NCI-H2196 (cell line): Measurements from ENCODE around the gene SUGCT.
"Not testable (repeated sequence)": the region's sequence is repeated elsewhere in the genome, so short reads cannot be mapped to it uniquely, and the experiment has no call there.

Experiments used
- DNase-seq: peaks from one replicate; lab custom pipeline; 2025; ENCODE audit not compliant: unreplicated experiment; lab: John Stamatoyannopoulos, UW

The SUGCT gene

DNA sequence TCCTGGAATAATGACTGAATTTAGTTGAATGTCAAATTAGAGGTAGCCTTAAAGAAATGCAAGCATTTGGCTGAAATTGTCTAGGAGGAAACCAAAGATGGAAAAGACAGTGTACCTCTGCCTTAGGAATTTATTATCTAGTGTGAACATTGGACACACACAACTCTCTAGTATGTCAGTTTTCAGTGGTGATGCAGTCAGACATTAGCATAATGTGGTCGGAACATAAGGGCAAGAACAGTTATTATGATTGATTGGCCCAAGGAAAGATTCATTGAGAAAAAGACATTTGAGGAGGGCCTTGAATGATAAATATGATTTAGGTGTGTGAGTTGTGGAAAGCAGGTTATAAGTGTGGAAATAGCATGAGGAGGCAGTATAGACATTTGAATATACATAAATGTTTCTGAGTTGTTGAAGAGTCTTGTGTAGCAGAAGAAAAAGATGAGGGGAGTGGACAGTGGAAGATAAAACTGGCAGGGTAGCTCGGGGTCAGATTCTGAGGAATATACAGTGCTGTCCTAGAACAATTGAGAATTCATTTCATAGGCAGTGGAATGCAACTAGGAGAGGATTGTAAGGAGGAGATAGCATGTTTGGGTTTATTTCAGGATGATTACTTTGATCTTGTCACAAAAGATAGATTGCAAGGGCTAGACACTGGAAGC is 414.7 kb downstream of the SUGCT start:
- no peak for DNase-seq

DNA sequence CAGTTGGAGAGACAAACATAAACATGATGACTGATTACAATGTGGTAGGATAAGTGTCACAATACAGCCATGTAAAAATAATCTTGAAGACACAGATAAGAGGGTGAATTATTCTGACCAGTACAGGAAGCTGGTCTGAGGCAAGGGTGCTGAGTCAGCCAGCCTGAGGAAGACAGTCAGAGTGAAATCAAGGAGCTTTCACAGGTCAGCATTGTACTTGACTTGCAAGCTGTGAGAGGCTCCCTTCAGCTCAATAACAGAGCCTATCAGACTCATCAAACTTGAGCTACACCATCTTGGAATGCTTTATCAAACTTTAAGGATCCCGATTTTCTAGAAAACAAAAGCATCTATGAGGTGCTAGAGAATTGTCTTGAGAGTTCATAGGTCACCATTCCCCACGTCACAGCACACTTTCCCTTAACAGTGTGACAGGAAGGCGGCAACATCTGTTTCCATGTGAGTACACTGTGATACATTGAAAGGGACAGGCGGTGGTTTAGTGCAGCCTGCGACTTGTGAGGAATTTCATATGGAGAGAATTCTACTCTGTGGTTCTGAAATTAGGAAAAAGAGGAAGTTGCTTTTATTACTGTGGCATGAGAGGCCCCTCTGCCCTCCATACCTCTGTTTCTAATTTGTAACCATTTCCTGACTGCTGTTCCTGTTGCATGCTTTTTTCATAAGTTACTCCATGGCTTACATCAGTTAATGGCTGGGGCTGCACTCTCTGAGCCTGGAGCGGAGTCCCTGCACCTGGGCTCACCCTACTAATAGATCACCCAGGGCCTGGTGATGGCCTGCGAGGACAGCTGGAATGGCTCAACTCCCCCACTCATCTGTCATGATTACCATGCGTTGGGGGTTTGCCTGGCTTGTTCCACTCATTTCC is 417.1 kb downstream of the SUGCT start:
- DNase-seq = no peak

DNA sequence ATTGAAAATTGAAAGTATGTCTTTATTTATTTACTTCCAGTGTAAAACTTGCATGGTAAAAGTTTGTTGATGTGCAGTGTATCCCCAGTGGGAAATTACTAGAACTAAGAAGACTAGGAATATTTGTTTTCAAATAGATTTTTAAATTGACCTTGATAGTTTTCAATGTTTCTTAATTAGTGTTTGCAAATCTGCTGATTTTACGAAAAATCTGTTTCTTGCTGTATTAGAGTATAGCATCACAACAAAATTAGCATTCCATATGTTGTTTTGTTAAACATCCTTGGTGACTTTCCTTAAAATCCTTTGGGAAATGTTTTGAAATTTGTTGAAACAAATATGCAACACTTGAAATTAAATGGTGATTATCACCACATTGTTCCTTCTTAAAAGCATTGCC is 425.9 kb downstream of the SUGCT start:
- no peak for DNase-seq

DNA sequence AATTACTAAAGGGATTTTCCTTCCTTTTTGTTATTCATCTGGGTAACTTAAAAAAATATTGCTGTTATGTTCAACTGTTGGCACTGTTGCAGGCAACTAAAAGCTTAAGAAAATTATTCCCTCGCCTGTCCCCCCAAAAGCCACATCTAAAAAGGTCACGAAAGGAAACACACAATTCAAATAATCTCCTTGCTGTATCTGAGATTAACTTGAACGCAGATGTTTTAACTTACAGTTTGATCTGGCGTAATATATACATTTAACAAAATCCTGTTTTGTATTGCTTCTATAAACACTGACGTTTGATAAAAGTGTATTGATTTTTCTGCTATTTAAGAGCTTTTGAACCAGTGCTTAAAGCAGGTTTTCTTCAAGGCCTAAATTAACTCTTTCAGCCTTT is 432.1 kb downstream of the SUGCT start:
- DNase-seq = no peak

- DNase-seq = no peak
Measured at GRCh38 chr7:40569326-40569725, 434.5 kb downstream of the SUGCT start.

DNA sequence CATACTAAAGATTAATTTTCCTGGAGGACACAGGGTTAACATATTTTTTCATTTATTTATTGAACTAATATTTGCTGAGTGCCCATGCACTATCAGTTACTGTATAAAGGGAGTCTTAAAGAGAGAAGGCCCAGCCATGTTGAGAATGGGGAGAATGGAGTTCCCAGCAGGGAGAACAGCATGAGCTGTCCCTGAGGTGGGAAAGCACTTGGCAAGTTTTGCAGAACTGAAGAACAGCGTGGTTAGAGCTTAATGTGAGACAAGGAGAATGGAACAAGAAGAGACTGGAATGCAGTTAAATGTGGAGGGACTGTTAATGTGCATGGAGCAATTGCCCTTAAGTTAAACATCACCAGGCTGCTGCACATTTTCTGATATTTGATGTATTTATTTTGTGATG is 435.4 kb downstream of the SUGCT start:
- DNase-seq = no peak

- DNase-seq = no peak
Measured at GRCh38 chr7:40571796-40572195, 437.0 kb downstream of the SUGCT start.

GRCh38 chr7:40572810-40573465 is 438.1 kb downstream of the SUGCT start:
- no peak for DNase-seq

DNA sequence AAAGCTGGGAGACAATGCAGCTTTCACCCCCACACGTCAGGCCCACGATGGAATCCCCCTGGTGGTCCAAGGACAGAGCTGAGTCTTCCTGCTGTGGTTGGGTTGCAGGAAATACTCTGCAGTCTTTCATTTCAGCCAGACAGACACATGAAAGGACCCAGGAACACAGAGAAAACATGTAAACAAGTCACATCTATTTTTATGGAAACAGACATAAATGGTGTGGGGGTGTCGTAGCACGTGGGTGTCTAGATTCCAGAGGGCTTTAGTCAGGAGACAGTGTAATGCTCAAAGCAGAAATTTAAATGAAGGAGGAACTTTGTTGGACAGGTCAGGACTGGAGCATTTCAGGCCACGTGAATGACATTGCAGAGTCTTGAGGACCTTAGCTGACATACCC is 444.6 kb downstream of the SUGCT start:
- DNase-seq = no peak

DNA sequence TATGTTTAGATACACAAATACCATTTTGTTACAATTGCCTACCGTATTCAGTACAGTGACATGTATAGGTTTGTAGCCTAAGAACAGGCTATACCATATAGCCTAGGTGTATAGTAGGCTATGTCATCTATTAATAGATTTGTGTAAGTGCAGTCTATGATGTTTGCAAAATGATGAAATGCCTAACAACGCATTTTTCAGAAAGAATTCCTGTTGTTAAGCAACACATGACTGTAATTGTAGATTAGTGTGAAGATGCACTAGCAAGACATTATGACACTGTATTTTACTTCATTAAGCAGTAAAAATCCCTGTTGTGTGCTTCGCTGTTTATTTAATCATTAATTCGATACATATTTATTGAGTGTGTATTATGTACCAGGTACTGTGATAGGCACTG is 446.0 kb downstream of the SUGCT start:
- no peak for DNase-seq

DNA sequence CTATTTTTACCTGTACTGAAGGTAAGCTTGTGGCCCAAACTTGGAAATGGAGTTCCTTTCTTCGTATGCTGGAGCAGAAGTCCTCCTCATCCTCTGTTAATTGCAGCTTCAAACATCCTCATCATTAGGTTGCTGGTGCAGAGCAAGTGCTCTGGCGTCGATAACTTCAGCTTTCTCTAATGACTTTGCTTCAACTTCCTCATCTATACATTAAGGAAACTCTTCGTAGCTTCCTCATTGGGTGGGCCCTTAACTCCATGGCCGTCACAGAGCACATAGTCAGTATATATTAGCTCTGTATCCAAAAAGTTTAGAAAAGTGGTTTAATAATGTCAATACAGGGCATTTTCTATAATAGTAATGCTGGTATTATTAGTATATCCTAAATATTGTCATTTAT is 447.7 kb downstream of the SUGCT start:
- DNase-seq = no peak

- DNase-seq = no peak
Measured at GRCh38 chr7:40583667-40584444, 449.1 kb downstream of the SUGCT start.

- no peak for DNase-seq
Measured at GRCh38 chr7:40584667-40585433, 450.0 kb downstream of the SUGCT start.

- DNase-seq = no peak
Measured at GRCh38 chr7:40586197-40586596, 451.4 kb downstream of the SUGCT start.

DNA sequence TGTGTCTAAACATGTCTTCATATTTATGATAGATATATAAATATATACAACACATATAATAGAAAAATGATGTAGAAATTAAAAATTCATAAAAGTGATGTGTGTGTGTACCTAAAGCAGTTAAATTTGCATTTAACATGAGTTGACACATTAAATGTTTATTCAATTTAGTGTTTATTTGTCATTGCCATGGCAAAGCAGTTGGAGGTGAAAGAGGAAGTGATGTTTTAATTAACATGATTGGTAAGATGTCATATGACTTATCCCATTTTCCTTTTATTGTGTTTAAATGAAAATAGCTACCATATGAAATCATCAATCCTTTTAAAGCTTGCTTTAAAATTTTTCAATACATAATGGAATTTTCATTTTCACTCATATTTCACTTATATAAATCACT is 452.6 kb downstream of the SUGCT start:
- DNase-seq = no peak

DNA sequence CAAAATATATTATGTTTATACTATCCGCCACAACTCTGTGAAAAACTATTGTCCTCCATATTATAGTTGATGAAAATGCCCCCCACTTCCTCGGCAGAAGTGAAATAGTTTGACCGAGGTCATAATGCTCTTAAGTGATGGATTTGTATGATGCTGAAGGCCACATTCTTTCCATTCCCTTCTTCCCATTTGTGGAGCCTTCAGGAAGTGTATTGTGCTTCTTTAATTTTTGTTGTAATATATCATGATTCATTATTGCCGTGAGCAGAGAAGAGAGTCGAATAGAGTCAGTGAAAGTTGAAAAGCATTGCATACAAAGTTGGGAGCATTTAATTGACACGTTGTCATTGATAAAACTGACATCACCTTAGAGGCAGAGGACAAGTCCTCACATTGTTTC is 460.3 kb downstream of the SUGCT start:
- DNase-seq = no peak

DNA sequence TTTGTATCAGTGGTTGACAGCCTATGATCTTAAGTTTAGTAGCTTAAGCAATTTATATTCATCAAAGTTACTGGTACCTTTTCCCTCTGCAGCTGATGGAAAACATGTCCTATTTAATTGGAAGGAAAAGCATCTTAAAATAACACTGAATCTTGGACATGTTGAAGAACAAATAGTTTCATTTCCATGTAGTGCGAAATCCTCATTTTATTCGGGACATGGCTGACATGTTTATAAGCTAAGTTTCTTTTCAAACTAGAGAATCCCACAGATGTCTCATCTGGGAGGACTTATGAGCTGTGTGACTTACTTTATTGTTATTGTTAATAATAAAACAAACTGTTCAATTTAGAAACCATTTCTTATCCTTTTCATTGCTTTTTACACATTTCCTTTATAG is 461.0 kb downstream of the SUGCT start:
- DNase-seq = no peak

- no peak for DNase-seq
Measured at GRCh38 chr7:40597517-40597916, 462.7 kb downstream of the SUGCT start.

- no peak for DNase-seq
Measured at GRCh38 chr7:40598915-40599314, 464.1 kb downstream of the SUGCT start.

DNA sequence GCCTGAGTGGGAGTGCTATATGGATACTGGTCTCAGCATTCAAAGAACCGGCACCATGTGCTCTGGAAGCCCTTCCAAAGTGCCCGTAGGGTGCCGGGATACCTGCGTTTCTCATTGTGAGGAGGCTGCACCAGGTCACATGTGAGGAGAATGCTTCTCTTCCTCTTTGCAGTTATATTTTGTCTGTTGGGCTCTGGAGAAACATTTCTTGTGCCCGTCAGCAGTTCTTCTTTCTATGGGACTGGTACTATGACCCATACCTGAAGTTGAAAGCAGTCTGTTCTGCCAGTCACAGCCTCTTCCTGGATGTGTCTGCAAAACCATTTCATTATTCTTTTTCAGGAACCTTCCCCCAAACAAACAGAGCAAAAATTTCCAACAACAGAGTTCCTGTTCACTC is 465.0 kb downstream of the SUGCT start:
- DNase-seq = no peak

DNA sequence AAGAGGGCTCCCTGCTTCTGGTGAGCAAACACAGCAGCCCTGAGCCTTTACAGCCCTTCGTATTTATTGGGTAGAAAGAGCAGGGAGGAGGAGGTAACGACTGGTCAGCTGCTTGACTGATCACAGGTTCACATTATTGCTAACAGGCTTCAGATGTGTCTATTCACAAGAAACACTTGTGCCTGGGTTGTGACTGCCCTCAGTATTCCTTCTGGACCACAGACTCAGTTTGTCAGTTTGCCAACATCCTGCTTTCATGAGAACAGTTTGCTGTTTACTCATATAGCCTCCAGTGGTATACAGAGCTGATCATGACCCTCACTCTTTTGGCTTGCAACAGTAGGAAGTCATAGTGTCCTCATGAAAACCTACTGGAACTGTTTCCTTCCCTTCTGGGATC is 467.5 kb downstream of the SUGCT start:
- DNase-seq = not testable (repeated sequence)
